Heart right ventricle (tissue), 16 donors: ENCODE results near the gene SLC26A9. TPM values are rescaled to one million over a fixed set of nuclear protein-coding genes. Genes with fewer than 3 reads are reported as not detected.

ENCODE experiments used
- ATAC-seq, 8 donors: fragments of 200-7000 bp; cut with Tn5 transposase; one replicate each; pipeline ENCODE4 v1.9.1; 2020; ENCODE audit warnings: mild to moderate bottlenecking in 8 of 8, moderate library complexity in 8 of 8, moderate number of reproducible peaks in 1 of 8
- DNase-seq, 2 donors: peaks; one replicate each; pipeline ENCODE4 v3.0.0-alpha.2; 2020
- H3K27ac ChIP-seq, 10 donors: fragments of 200-600 bp; sonication (generic) in 2 of 10; one replicate each; pipeline versions ENCODE4 v1.5.0 to v1.8.0; 2020 to 2022; ENCODE audit warnings: mild to moderate bottlenecking in 3 of 10
- H3K27me3 ChIP-seq, 7 donors: fragments of 200-600 bp; one replicate each; pipeline ENCODE4 v1.8.0; 2021 to 2022; ENCODE audit warnings: mild to moderate bottlenecking in 2 of 7
- H3K36me3 ChIP-seq, 9 donors: fragments of 200-600 bp; sonication (generic) in 1 of 9; one replicate each; pipeline versions ENCODE4 v1.5.0 to v1.8.0; 2020 to 2022; ENCODE audit warnings: mild to moderate bottlenecking in 2 of 9
- H3K4me1 ChIP-seq, 9 donors: fragments of 200-600 bp; sonication (generic) in 1 of 9; one replicate each; pipeline versions ENCODE4 v1.5.0 to v1.8.0; 2020 to 2022; ENCODE audit warnings: mild to moderate bottlenecking in 4 of 9
- H3K4me3 ChIP-seq, 10 donors: fragments of 200-600 bp; sonication (generic) in 2 of 10; one replicate each; pipeline versions ENCODE4 v1.5.0 to v1.8.0; 2020 to 2022; ENCODE audit warnings: mild to moderate bottlenecking in 7 of 10, moderate library complexity in 2 of 10
- H3K9me3 ChIP-seq, 11 donors: fragments of 200-600 bp in 10 of 11; sonication (generic) in 2 of 11; one replicate each; pipeline versions ENCODE4 v1.5.0 to v1.8.0; 2013 to 2022; ENCODE audit warnings: mild to moderate bottlenecking in 2 of 11, control low read depth in 1 of 11, moderate library complexity in 1 of 11
- CTCF ChIP-seq, 9 donors: fragments of 200-600 bp; sonication (generic) in 2 of 9; IDR thresholded peaks; one replicate each; pipeline versions ENCODE4 v1.5.0 to v1.8.0; 2021 to 2022; ENCODE audit warnings: antibody characterized with exemption in 9 of 9, mild to moderate bottlenecking in 5 of 9, moderate library complexity in 1 of 9
- WGBS, 2 donors: extraction: QIAGEN DNeasy Blood & Tissue Kit; methylation state at CpG; one replicate each; pipeline ENCODE4 v1.1.7; 2013; ENCODE audit warnings: inconsistent platforms in 1 of 2; 5-methylcytosine and 5-hydroxymethylcytosine counted together
- intact Hi-C, 10 donors: fragments of 100-400 bp; cut with DNase I; formaldehyde crosslinking; loops; one replicate each; pipeline versions ENCODE4 v1.11.1 to v1.14.2; 2022
- polyA plus RNA-seq, 2 donors: library from polyadenylated mRNA; stranded (reverse); fragments of 200-250 nt; gene quantifications; one replicate each; pipeline ENCODE4 v1.2.3, GENCODE V29; 2013
- total RNA-seq, 10 donors: library from RNA; stranded (reverse); fragmentation: NEBNext Ultra II Directional in 3 of 10; extraction: Animal tissue kit (Norgen Biotek cat#: 25700) in 3 of 10; gene quantifications; one replicate each; pipeline versions ENCODE4 v1.2.1 to v1.2.4, GENCODE V29; 2021 to 2023
- donor health status: Arrhythmogenic right ventricular cardiomyopathy.
- donor health status: ischemic (EF 13 %, LVEDD 7.1; RV severe dilation, severe dysfunction).
- donor health status: healthy with polysubstance abuse.
- donor health status: DM: no; HTN: yes; CAD: no.
- donor health status: DM: no; HTN: no; CAD: no.
- donor health status: ischemic (EF 25% LVEDD 6.9; RV normal size, moderate dysfunction).
- donor health status: ischemic (EF 25% LVEDD 5.7; RV mildly dilated, moderate dysfunction).
- donor health status: healthy.
- donor health status: DM: yes; HTN: yes; CAD: no.
- donor health status: Ischemic cardiomyopathy.
- donor health status: ischemic (EF 35%, LVEDD 5.7; RV mildly dilated, moderate dysfunction).
- donor health status: nonischemic (EF 11% LVEDD 7.7; RV severe dilation, severe dysfunction).
- donor health status: DM: yes; HTN: yes; CAD: no.
- donor health status: PGD.
- donor health status: ischemic (EF 29% LVEDD 5.4; RV normal size, mild dysfunction).
- donor health status: nonischemic (EF 23%, LVEDD 6.1; RV moderate dilation, normal function).

The SLC26A9 gene
- total and polyA plus RNA-seq, 12 donors: 3.3 to 41.1 (median 12.7) TPM

- TF ChIP-seq CTCF (IDR thresholded peaks at IDR 0.05): no peak
- Histone ChIP-seq H3K4me3 (no peak overlapping the region), H3K27ac (no peak overlapping the region), H3K4me1 (peaks cover 0 to 24% (median 8%) of the 10 kb centered on the region in 9 donors), H3K36me3 (no peaks in the 10 kb centered on the region), H3K27me3 (no peaks in the 10 kb centered on the region), H3K9me3 (no peaks in the 10 kb centered on the region)
- DNase-seq (no peak), ATAC-seq (no peak)
- 50 to 54% methylated on average over 1 of the region's 1 CpG for WGBS, 2 donors
- intact Hi-C loops: loop anchor here in 3 of 10 donors (5.0 to 10.0 kb wide), 3 partner anchors 43 to 296 kb away; no protein-coding TSS in a partner anchor
These were observed 27.2 kb upstream of the SLC26A9 start for GRCh38 chr1:205970486-205970885.

GRCh38 chr1:205969229-205969628 lies 26.0 kb upstream of the SLC26A9 start:
- no peaks in the 10 kb centered on the region for H3K36me3 ChIP-seq
- intact Hi-C loops: no loop called here
- DNase-seq (no peak), ATAC-seq (no peak)
- no peaks in the 10 kb centered on the region for H3K27me3 ChIP-seq
- WGBS, 2 donors: 86 to 89% methylated on average over 8 of the region's 8 CpGs
- no peak for TF ChIP-seq CTCF (IDR thresholded peaks at IDR 0.05)
- peaks cover 0 to 20% (median 6%) of the 10 kb centered on the region in 9 donors for H3K4me1 ChIP-seq
- H3K9me3 ChIP-seq: no peaks in the 10 kb centered on the region
- H3K27ac ChIP-seq: no peak overlapping the region
- H3K4me3 ChIP-seq: no peak overlapping the region

- H3K27ac ChIP-seq: no peak overlapping the region
- WGBS, 2 donors: 84 to 90% methylated on average over 10 of the region's 10 CpGs
- H3K27me3 ChIP-seq: no peaks in the 10 kb centered on the region
- H3K4me1 ChIP-seq: peaks cover 0 to 23% (median 10%) of the 10 kb centered on the region in 9 donors
- intact Hi-C loops: no loop called here
- TF ChIP-seq CTCF (IDR thresholded peaks at IDR 0.05): no peak
- no peaks in the 10 kb centered on the region for H3K9me3 ChIP-seq
- no peak overlapping the region for H3K4me3 ChIP-seq
- ATAC-seq: no peak
- no peak for DNase-seq
- H3K36me3 ChIP-seq: no peaks in the 10 kb centered on the region
These were observed 24.5 kb upstream of the SLC26A9 start for GRCh38 chr1:205967554-205968335.

GRCh38 chr1:205965036-205965884 lies 22.0 kb upstream of the SLC26A9 start:
- Histone ChIP-seq H3K27me3 (no peaks in the 10 kb centered on the region), H3K36me3 (no peaks in the 10 kb centered on the region), H3K4me1 (peaks cover 6 to 27% (median 21%) of the 10 kb centered on the region in 9 donors), H3K4me3 (no peak overlapping the region), H3K9me3 (no peaks in the 10 kb centered on the region), H3K27ac (no peak overlapping the region)
- 88 to 89% methylated on average over 13 of the region's 13 CpGs for WGBS, 2 donors
- intact Hi-C loops: no loop called here
- no peak for DNase-seq
- TF ChIP-seq CTCF (IDR thresholded peaks at IDR 0.05): no peak
- ATAC-seq: no peak
